Stimulated activated CD4-positive, alpha-beta T cell treated with anti-CD3 and anti-CD28 coated beads, TNF-alpha, amount 100 ng/mL, for 4 hours (primary cell): Measurements from ENCODE around the gene ADAMTSL1.

Experiments used
- DNase-seq, 3 experiments: peaks; one replicate each; pipeline ENCODE4 v3.0.0-alpha.2; 2020; ENCODE audit warnings: low read depth in 3 of 3

ADAMTSL1 gene

GRCh38 chr9:18935541-18935940 lies 461.6 kb downstream of the ADAMTSL1 start:
- DNase-seq: no peak

- no peak for DNase-seq
These were observed 462.3 kb downstream of the ADAMTSL1 start for GRCh38 chr9:18936094-18936871.

GRCh38 chr9:18939943-18940342 lies 466.0 kb downstream of the ADAMTSL1 start:
- DNase-seq: no peak

- DNase-seq: no peak
These were observed 467.2 kb downstream of the ADAMTSL1 start for GRCh38 chr9:18941060-18941740.

GRCh38 chr9:18942801-18943200 lies 468.8 kb downstream of the ADAMTSL1 start:
- DNase-seq: no peak

GRCh38 chr9:18947892-18948339 lies 474.0 kb downstream of the ADAMTSL1 start:
- no peak for DNase-seq

GRCh38 chr9:18951936-18952335 lies 478.0 kb downstream of the ADAMTSL1 start:
- DNase-seq: no peak

- no peak for DNase-seq
These were observed 481.7 kb downstream of the ADAMTSL1 start for GRCh38 chr9:18955626-18956025.
